Measurements from ENCODE around the gene UBAP2L.

DNA sequence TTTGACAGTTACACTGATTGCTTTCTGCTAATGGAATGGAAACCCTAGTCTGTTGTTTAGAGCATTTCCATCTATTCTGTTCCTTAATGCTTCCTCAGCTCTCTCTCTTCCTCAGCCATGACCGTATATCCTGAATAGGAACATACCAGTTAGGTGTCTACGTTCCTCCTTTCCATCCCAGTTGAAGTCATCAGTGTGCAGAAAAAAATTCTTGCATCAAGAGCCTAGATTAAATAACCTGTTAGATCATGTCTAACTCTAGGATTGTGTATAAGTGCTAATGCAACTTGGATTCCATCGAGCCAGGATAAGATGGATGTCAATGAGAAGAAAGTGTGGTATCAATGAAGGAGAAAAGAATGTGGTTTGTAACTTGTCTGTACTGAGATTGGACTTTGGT lies 18.7 kb downstream of the UBAP2L start:
- TF ChIP-seq CTCF (IDR thresholded peaks at IDR 0.05), result no peak
- no peak for TF ChIP-seq POLR2A (IDR thresholded peaks at IDR 0.05)
- no peak for TF ChIP-seq EP300 (IDR thresholded peaks at IDR 0.05)
- TF ChIP-seq POLR2AphosphoS5 (IDR thresholded peaks at IDR 0.05), result no peak
